Measurements from ENCODE around the gene PDCD1LG2. TPM values are rescaled to one million over a fixed set of nuclear protein-coding genes. Genes with fewer than 3 reads are reported as not detected.

The PDCD1LG2 gene
- total RNA-seq, 1 experiment from 2014 or later = not detected

- DNase-seq = no peak
- H3K4me1 Mint-ChIP-seq = peaks cover 6 to 7% of the 10 kb centered on the region in 2 experiments; a peak in 3 of 4 replicates
- H3K27ac ChIP-seq (ENCODE audit: insufficient read length, low read depth, low read length) = no peak overlapping the region
Observed at GRCh38 chr9:5587024-5587423, 76.7 kb downstream of the PDCD1LG2 start.

More at GRCh38 chr9:5587024-5587423, 76.7 kb downstream of the PDCD1LG2 start:
- no peak overlapping the region for H3K18ac ChIP-seq (ENCODE audit: insufficient read length, low read depth, low read length)
- H3K4me2 ChIP-seq (ENCODE audit: insufficient read depth, insufficient read length, low read length) = no peak overlapping the region
- H3K23me2 ChIP-seq (ENCODE audit: insufficient read length, low read depth, low read length, poor library complexity, severe bottlenecking) = no peaks in the 10 kb centered on the region
- Mint-ChIP-seq H3K27ac (no peak overlapping the region), H3K9me3 (no peaks in the 10 kb centered on the region), H3K27me3 (ENCODE audit: low read depth) (no peaks in the 10 kb centered on the region; the same call in 1 of the 2 replicates), H3K36me3 (ENCODE audit: insufficient read depth in 1 of 3, low read depth in 3 of 3) (no peaks in the 10 kb centered on the region), H3K4me3 (no peak overlapping the region)
- no peak overlapping the region for H2BK12ac ChIP-seq (ENCODE audit: insufficient read length, low read depth, low read length)
- no peaks in the 10 kb centered on the region for H3K27me3 ChIP-seq (ENCODE audit: insufficient read depth, low read length)
- H4K8ac ChIP-seq (replicated peaks; ENCODE audit: insufficient read length, low read depth, low read length) = no peak overlapping the region
- no peak overlapping the region for H4K91ac ChIP-seq (ENCODE audit: insufficient read length, low read depth, low read length)
- H4K20me1 ChIP-seq (ENCODE audit: control insufficient read depth, insufficient read depth, insufficient read length) = no peaks in the 10 kb centered on the region
- no peak overlapping the region for H4K5ac ChIP-seq (ENCODE audit: insufficient read length, low read depth, low read length)
- no peaks in the 10 kb centered on the region for H3K79me1 ChIP-seq (ENCODE audit: insufficient read depth, low read depth, low read length, poor library complexity, severe bottlenecking)
- no peak overlapping the region for H3K56ac ChIP-seq (ENCODE audit: insufficient read length, low read depth, low read length)
- no peak overlapping the region for H2BK15ac ChIP-seq (ENCODE audit: low read depth, low read length)
- no CpG with 5 or more reads among the region's 1 CpG for WGBS (ENCODE audit: extremely low coverage, insufficient read length, low lambda C conversion rate)
- H3K4ac ChIP-seq (ENCODE audit: low read depth, low read length) = no peak overlapping the region
- H3K23ac ChIP-seq (ENCODE audit: insufficient read length, low read depth, low read length) = no peak overlapping the region
- H3K79me2 ChIP-seq (ENCODE audit: insufficient read depth, low read length) = no peaks in the 10 kb centered on the region
- no peak overlapping the region for H3K9ac ChIP-seq (ENCODE audit: extremely low read depth, insufficient read length, low read length)
- H3K4me1 ChIP-seq (ENCODE audit: insufficient read depth, low read length) = no peaks in the 10 kb centered on the region
- no peak overlapping the region for H2AK5ac ChIP-seq (ENCODE audit: insufficient read length, low read length)
- H2BK120ac ChIP-seq (ENCODE audit: low read depth, low read length, poor library complexity, severe bottlenecking) = no peak overlapping the region
- H3K9me3 ChIP-seq (ENCODE audit: control insufficient read depth, low read depth, low read length) = no peaks in the 10 kb centered on the region
- no peak overlapping the region for H3K14ac ChIP-seq (ENCODE audit: insufficient read depth, low read length)
- H2BK20ac ChIP-seq (ENCODE audit: low read depth, low read length, poor library complexity, severe bottlenecking) = no peak overlapping the region
- H2BK5ac ChIP-seq (ENCODE audit: insufficient read length, low read length) = no peak overlapping the region
- H3T11ph ChIP-seq (ENCODE audit: low read length) = no peak overlapping the region
- TF ChIP-seq CTCF (conservative IDR thresholded peaks at IDR 0.05) = no peak
- H2AFZ ChIP-seq (ENCODE audit: low read length) = no peak overlapping the region
